Testis (tissue), 3 donors: ENCODE results near the gene HSDL1. TPM values are rescaled to one million over a fixed set of nuclear protein-coding genes. Genes with fewer than 3 reads are reported as not detected.

Experiments used
- DNase-seq: peaks from one replicate; pipeline ENCODE4 v3.0.0-alpha.2; 2019
- H3K27ac ChIP-seq, 2 donors: fragments of 200-600 bp; sonication (generic); one replicate each; pipeline ENCODE4 v1.5.1; 2019
- H3K27me3 ChIP-seq: fragments of 200-600 bp; sonication (generic); one replicate; pipeline ENCODE4 v1.5.1; 2019
- H3K36me3 ChIP-seq: fragments of 200-600 bp; sonication (generic); one replicate; pipeline ENCODE4 v1.5.1; 2017; ENCODE audit warnings: low read depth; ENCODE audit errors: missing control alignments
- H3K4me1 ChIP-seq: fragments of 200-600 bp; sonication (generic); one replicate; pipeline ENCODE4 v1.5.1; 2019
- H3K4me3 ChIP-seq, 2 donors: fragments of 200-600 bp; sonication (generic); one replicate each; pipeline ENCODE4 v1.5.1; 2017 to 2019
- H3K9me3 ChIP-seq: fragments of 200-600 bp; sonication (generic); one replicate; pipeline ENCODE4 v1.5.1; 2017
- CTCF ChIP-seq, 3 experiments: fragments of 450-650 bp in 2 of 3; fragments of 200-600 bp in 1 of 3; sonication (generic) in 1 of 3; IDR thresholded peaks; one replicate each; pipeline ENCODE4 v1.5.1; 2016 to 2019; ENCODE audit warnings: antibody characterized with exemption in 3 of 3, mild to moderate bottlenecking in 2 of 3, moderate library complexity in 1 of 3
- POLR2A ChIP-seq: fragments of 450-650 bp; IDR thresholded peaks from one replicate; pipeline ENCODE4 v1.6.1; 2017; ENCODE audit warnings: antibody characterized with exemption, mild to moderate bottlenecking, moderate library complexity
- WGBS, 2 donors: methylation state at CpG; one replicate each; pipeline ENCODE4 v1.1.5; 2018; 5-methylcytosine and 5-hydroxymethylcytosine counted together
- intact Hi-C: fragments of 100-400 bp; cut with DNase I; formaldehyde crosslinking; loops from one replicate; pipeline ENCODE4 v1.15.1; 2023; ENCODE audit warnings: low total_unique reads
- polyA plus RNA-seq: library from polyadenylated mRNA; stranded (reverse); fragments of 350-450 nt; fragmentation: Illumina TruSeq; extraction: RNeasy Lipid Tissue Mini Kit (QIAGEN cat#74804); gene quantifications from one replicate; pipeline ENCODE4 v1.2.3, GENCODE V29; 2014; ENCODE audit warnings: low read depth, low replicate concordance; ENCODE audit not compliant: insufficient read depth
- total RNA-seq, 2 donors: library from RNA; depleted of rRNA; stranded (reverse); fragments of >200 nt; gene quantifications; one replicate each; pipeline ENCODE4 v1.2.3, GENCODE V29; 2016

HSDL1 gene
- total and polyA plus RNA-seq, 3 donors from 2014 or later, result 29.0 to 37.9 (median 31.3) TPM

- no peak overlapping the region for H3K4me3 ChIP-seq
- no peak for DNase-seq
- H3K27ac ChIP-seq, result no peak overlapping the region
- 74 to 86% methylated on average over 3 to 10 of the region's 10 CpGs for WGBS, 2 donors
- intact Hi-C loops, result no loop called here
- no peaks in the 10 kb centered on the region for H3K27me3 ChIP-seq
- TF ChIP-seq CTCF (IDR thresholded peaks at IDR 0.05), result no peak
- no peak for TF ChIP-seq POLR2A
- no peaks in the 10 kb centered on the region for H3K9me3 ChIP-seq
- H3K4me1 ChIP-seq, result no peaks in the 10 kb centered on the region
- no peaks in the 10 kb centered on the region for H3K36me3 ChIP-seq
These were observed 16.1 kb upstream of the HSDL1 start for GRCh38 chr16:84161037-84161436.

DNA sequence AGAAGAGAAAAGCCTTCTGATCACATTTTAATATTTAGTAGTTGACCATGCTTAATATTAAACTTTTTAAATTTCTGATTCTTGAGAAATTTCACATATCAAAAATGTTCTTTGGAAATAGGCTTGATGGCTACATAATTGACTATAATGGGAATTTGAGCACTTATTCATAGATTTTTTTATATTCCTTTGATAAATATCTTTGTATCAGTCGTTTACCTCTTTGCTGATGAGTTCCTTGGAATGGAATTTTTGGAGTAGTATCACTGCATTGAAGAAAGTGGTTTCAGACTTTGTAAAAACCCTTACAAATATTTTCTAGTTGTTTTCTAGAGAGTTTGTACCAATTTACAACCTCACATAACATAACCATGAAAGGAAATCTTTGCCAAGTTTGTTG lies 14.8 kb upstream of the HSDL1 start:
- no peak for TF ChIP-seq CTCF (IDR thresholded peaks at IDR 0.05)
- no peak for TF ChIP-seq POLR2A
- H3K9me3 ChIP-seq, result no peaks in the 10 kb centered on the region
- H3K4me3 ChIP-seq, result no peak overlapping the region
- no peak overlapping the region for H3K27ac ChIP-seq
- H3K36me3 ChIP-seq, result no peaks in the 10 kb centered on the region
- H3K27me3 ChIP-seq, result no peaks in the 10 kb centered on the region
- H3K4me1 ChIP-seq, result no peaks in the 10 kb centered on the region
- intact Hi-C loops, result no loop called here
- WGBS, 2 donors, result 74 to 75% methylated on average over 1 of the region's 1 CpG
- no peak for DNase-seq

DNA sequence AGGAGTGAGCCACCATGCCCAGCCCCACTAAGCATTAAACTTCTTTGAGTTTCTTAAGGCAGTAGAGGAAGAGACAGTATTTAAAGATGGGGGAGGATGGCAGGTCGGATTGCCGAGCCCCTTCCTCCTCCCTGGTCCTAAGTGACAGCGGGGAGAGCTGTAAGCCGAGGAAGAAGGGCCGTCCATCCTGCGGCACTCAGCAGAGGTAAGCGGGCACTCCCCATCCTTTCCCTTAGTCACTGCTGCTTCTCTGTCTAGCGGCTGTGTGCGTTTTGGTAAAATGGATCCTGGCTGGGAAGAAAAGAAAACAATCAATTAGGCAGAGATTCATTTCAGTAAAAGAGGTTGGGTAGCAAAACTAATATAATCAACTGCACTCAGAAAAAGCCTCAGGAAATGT lies 14.0 kb upstream of the HSDL1 start:
- no peak for TF ChIP-seq POLR2A
- peaks cover under 1% of the 10 kb centered on the region for H3K4me1 ChIP-seq
- WGBS, 2 donors, result 61 to 66% methylated on average over 9 of the region's 9 CpGs
- no peaks in the 10 kb centered on the region for H3K36me3 ChIP-seq
- DNase-seq, result no peak
- intact Hi-C loops, result no loop called here
- H3K9me3 ChIP-seq, result no peaks in the 10 kb centered on the region
- no peak overlapping the region for H3K4me3 ChIP-seq
- no peaks in the 10 kb centered on the region for H3K27me3 ChIP-seq
- H3K27ac ChIP-seq, result no peak overlapping the region

- Histone ChIP-seq H3K27ac (no peak overlapping the region), H3K9me3 (no peaks in the 10 kb centered on the region), H3K4me3 (no peak overlapping the region)
These were observed 11.4 kb upstream of the HSDL1 start for GRCh38 chr16:84156342-84156784.

DNA sequence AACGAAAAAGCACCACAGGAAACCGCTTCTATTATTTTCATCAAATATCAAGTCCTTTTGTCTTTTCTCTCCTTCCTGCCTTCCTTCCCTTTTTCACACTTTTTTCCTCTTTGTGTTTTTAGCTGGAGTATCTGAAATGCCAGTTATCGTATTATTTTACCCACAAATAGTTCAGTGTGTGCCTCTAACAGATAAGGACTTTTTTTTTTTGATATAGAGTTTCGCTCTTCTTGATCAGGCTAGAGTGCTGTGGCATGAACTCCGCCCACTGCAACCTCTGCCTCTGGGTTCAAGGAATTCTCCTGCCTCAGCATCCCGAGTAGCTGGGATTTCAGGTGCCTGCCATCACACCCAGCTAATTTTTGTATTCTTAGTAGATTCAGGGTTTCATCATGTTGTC lies 10.8 kb upstream of the HSDL1 start:
- intact Hi-C loops, result no loop called here
- Histone ChIP-seq H3K4me3 (no peak overlapping the region), H3K27ac (no peak overlapping the region), H3K36me3 (no peaks in the 10 kb centered on the region), H3K4me1 (peaks cover 5% of the 10 kb centered on the region), H3K9me3 (no peaks in the 10 kb centered on the region), H3K27me3 (no peaks in the 10 kb centered on the region)
- WGBS, 2 donors, result 63 to 71% methylated on average over 6 of the region's 6 CpGs
- TF ChIP-seq CTCF (IDR thresholded peaks at IDR 0.05), result no peak
- no peak for TF ChIP-seq POLR2A
- no peak for DNase-seq

More at GRCh38 chr16:84156342-84156784, 11.4 kb upstream of the HSDL1 start:
- Histone ChIP-seq H3K4me1 (peaks cover 5% of the 10 kb centered on the region), H3K27me3 (no peaks in the 10 kb centered on the region), H3K36me3 (no peaks in the 10 kb centered on the region)
- no peak for TF ChIP-seq CTCF (IDR thresholded peaks at IDR 0.05)
- TF ChIP-seq POLR2A, result no peak
- 84 to 90% methylated on average over 4 to 5 of the region's 5 CpGs for WGBS, 2 donors
- intact Hi-C loops, result no loop called here
- no peak for DNase-seq
